ENCODE results near the gene CDYL2. TPM values are rescaled to one million over a fixed set of nuclear protein-coding genes. Genes with fewer than 3 reads are reported as not detected.

Gene CDYL2
- total RNA-seq, 1 donor from 2014 or later = 3.4 TPM

GRCh38 chr16:80718480-80719220 is 85.7 kb downstream of the CDYL2 start:
- no peak for DNase-seq
- no peak for TF ChIP-seq CTCF (IDR thresholded peaks at IDR 0.05)
- POLR2A ChIA-PET = no interaction called here
- no peaks in the 10 kb centered on the region for H3K36me3 Mint-ChIP-seq (ENCODE audit: low read depth)
- intact Hi-C loops (cut with micrococcal nuclease) = no loop called here
- H3K27ac Mint-ChIP-seq = no peak overlapping the region
- no peaks in the 10 kb centered on the region for H3K27me3 Mint-ChIP-seq
- H3K4me1 Mint-ChIP-seq = peaks cover 21% of the 10 kb centered on the region
- CTCF ChIA-PET = interaction anchor here (1.1 kb wide), 1 partner anchor 18 kb away, joined by 3 read pairs; no protein-coding TSS in a partner anchor
- ATAC-seq (ENCODE audit: low read depth) = no peak
- H3K4me3 Mint-ChIP-seq = no peak overlapping the region
- peaks cover 2% of the 10 kb centered on the region for H3K9me3 Mint-ChIP-seq

DNA sequence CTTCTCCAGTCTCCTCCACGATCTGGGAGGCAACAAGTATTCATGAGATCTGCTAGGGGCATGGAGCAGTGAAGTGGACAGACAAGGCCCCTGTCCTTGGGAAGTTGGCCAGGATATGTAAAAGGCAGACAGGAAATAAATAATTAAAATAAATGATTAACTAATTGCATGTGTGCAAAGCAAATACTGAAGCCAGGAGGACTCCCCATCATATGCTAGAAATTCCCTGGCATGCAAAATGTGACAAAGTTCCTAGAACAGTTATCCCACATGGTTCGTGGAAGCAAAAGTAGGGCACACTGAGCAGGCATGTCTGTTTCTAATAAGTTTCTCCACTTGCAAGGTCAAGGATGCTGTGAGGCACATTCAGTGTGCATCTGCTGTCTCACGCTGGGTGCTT is 86.8 kb downstream of the CDYL2 start:
- intact Hi-C loops (cut with micrococcal nuclease) = no loop called here
- no peak for ATAC-seq (ENCODE audit: low read depth)
- no peak for DNase-seq
- Mint-ChIP-seq H3K27ac (no peak overlapping the region), H3K27me3 (no peaks in the 10 kb centered on the region), H3K9me3 (peaks cover 2% of the 10 kb centered on the region), H3K4me3 (no peak overlapping the region), H3K36me3 (ENCODE audit: low read depth) (no peaks in the 10 kb centered on the region), H3K4me1 (peaks cover 21% of the 10 kb centered on the region)
- CTCF ChIA-PET = no interaction called here
- TF ChIP-seq CTCF (IDR thresholded peaks at IDR 0.05) = no peak
- POLR2A ChIA-PET = no interaction called here

DNA sequence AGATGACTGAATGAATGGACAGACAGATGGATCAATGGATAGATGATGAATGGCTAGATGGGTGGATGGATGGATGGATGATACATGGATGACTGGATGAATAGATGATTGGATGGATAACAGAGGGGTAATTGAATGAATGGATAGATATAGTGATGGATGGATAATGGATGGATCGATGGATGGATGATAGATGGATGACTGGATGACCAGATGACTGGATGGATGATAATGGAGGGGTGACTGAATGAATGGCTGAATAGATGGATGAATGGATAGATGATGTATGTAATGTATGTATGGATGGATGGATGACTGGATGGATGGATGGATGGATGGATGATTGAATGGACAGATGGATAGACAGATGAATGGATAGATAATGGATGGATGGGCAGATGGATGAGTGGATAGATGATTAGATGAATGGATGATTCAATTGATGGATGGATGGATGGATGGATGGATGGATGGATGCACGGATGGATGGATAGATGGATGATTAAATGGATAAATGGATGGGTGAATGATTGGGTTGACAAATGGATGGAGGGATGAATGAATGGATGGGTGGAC is 87.7 kb downstream of the CDYL2 start:
- no peak overlapping the region for H3K27ac Mint-ChIP-seq
- peaks cover 21% of the 10 kb centered on the region for H3K4me1 Mint-ChIP-seq
- no peak for ATAC-seq (ENCODE audit: low read depth)
- intact Hi-C loops (cut with micrococcal nuclease) = no loop called here
- no peak for DNase-seq
- no peaks in the 10 kb centered on the region for H3K36me3 Mint-ChIP-seq (ENCODE audit: low read depth)
- no peaks in the 10 kb centered on the region for H3K9me3 Mint-ChIP-seq
- no peaks in the 10 kb centered on the region for H3K27me3 Mint-ChIP-seq
- H3K4me3 Mint-ChIP-seq = no peak overlapping the region
- POLR2A ChIA-PET = no interaction called here
- CTCF ChIA-PET = no interaction called here
- TF ChIP-seq CTCF (IDR thresholded peaks at IDR 0.05) = no peak

GRCh38 chr16:80711406-80711805 is 93.0 kb downstream of the CDYL2 start:
- intact Hi-C loops (cut with micrococcal nuclease) = no loop called here
- peaks cover 8% of the 10 kb centered on the region for H3K4me1 Mint-ChIP-seq
- DNase-seq (no peak), ATAC-seq (ENCODE audit: low read depth) (no peak)
- ChIA-PET CTCF (no interaction called here), POLR2A (interaction anchor here (0.7 kb wide), 1 partner anchor 40 kb away, joined by 3 read pairs; no protein-coding TSS in a partner anchor)
- no peak overlapping the region for H3K27ac Mint-ChIP-seq
- TF ChIP-seq CTCF (IDR thresholded peaks at IDR 0.05) = no peak
- no peaks in the 10 kb centered on the region for H3K36me3 Mint-ChIP-seq (ENCODE audit: low read depth)
- no peaks in the 10 kb centered on the region for H3K27me3 Mint-ChIP-seq
- no peaks in the 10 kb centered on the region for H3K9me3 Mint-ChIP-seq
- H3K4me3 Mint-ChIP-seq = no peak overlapping the region

- no peak for TF ChIP-seq CTCF (IDR thresholded peaks at IDR 0.05)
- Mint-ChIP-seq H3K36me3 (ENCODE audit: low read depth) (no peaks in the 10 kb centered on the region), H3K4me3 (no peak overlapping the region), H3K27ac (no peak overlapping the region), H3K4me1 (peaks cover 8% of the 10 kb centered on the region), H3K27me3 (no peaks in the 10 kb centered on the region), H3K9me3 (no peaks in the 10 kb centered on the region)
- intact Hi-C loops (cut with micrococcal nuclease) = no loop called here
- ATAC-seq (ENCODE audit: low read depth) (no peak), DNase-seq (no peak)
- CTCF ChIA-PET = no interaction called here
- POLR2A ChIA-PET = interaction anchor here (0.7 kb wide), 1 partner anchor 39 kb away, joined by 3 read pairs; no protein-coding TSS in a partner anchor
Observed at GRCh38 chr16:80710918-80711317, 93.5 kb downstream of the CDYL2 start.
